Activated CD4-positive, alpha-beta T cell treated with anti-CD3 and anti-CD28 coated beads, Interleukin-2, amount 50 U/mL, for 48 hours (primary cell): ENCODE results near the gene PALMD.

Experiments used
- DNase-seq, 2 experiments: peaks; one replicate each; pipeline ENCODE4 v3.0.0-alpha.2; 2020

Gene PALMD

GRCh38 chr1:99661780-99662179 is 15.9 kb downstream of the PALMD start:
- DNase-seq, result no peak

- DNase-seq, result no peak
Observed at GRCh38 chr1:99662539-99663080, 16.7 kb downstream of the PALMD start.

- DNase-seq, result no peak
Observed at GRCh38 chr1:99663501-99663900, 17.6 kb downstream of the PALMD start.

GRCh38 chr1:99665212-99665611 is 19.3 kb downstream of the PALMD start:
- DNase-seq, result no peak

GRCh38 chr1:99669376-99669775 is 23.5 kb downstream of the PALMD start:
- no peak for DNase-seq

GRCh38 chr1:99669821-99670220 is 23.9 kb downstream of the PALMD start:
- DNase-seq, result no peak

GRCh38 chr1:99670583-99670982 is 24.7 kb downstream of the PALMD start:
- DNase-seq, result no peak

- DNase-seq, result no peak
Observed at GRCh38 chr1:99672038-99672437, 26.1 kb downstream of the PALMD start.

GRCh38 chr1:99672530-99673213 is 26.8 kb downstream of the PALMD start:
- no peak for DNase-seq

GRCh38 chr1:99673315-99673714 is 27.4 kb downstream of the PALMD start:
- DNase-seq, result no peak

GRCh38 chr1:99674115-99675064 is 28.5 kb downstream of the PALMD start:
- no peak for DNase-seq

GRCh38 chr1:99675292-99675691 is 29.4 kb downstream of the PALMD start:
- no peak for DNase-seq

- DNase-seq, result no peak
Observed at GRCh38 chr1:99675994-99676393, 30.1 kb downstream of the PALMD start.

GRCh38 chr1:99676876-99677275 is 31.0 kb downstream of the PALMD start:
- no peak for DNase-seq

GRCh38 chr1:99677416-99677815 is 31.5 kb downstream of the PALMD start:
- no peak for DNase-seq

- DNase-seq, result no peak
Observed at GRCh38 chr1:99680270-99680669, 34.4 kb downstream of the PALMD start.

GRCh38 chr1:99681583-99681982 is 35.7 kb downstream of the PALMD start:
- DNase-seq, result no peak

- DNase-seq, result no peak
Observed at GRCh38 chr1:99682291-99682751, 36.4 kb downstream of the PALMD start.

GRCh38 chr1:99685516-99686180 is 39.7 kb downstream of the PALMD start:
- peak; percentile 40 to 61 for DNase-seq

GRCh38 chr1:99691175-99691574 is 45.3 kb downstream of the PALMD start:
- no peak for DNase-seq

- DNase-seq, result no peak
Observed at GRCh38 chr1:99696616-99697015, 50.7 kb downstream of the PALMD start.

- DNase-seq, result no peak
Observed at GRCh38 chr1:99697580-99697979, 51.7 kb downstream of the PALMD start.

- DNase-seq, result no peak
Observed at GRCh38 chr1:99700020-99700419, 54.1 kb downstream of the PALMD start.
